ENCODE results near the gene PIEZO2. TPM values are rescaled to one million over a fixed set of nuclear protein-coding genes. Genes with fewer than 3 reads are reported as not detected.

The PIEZO2 gene
- total RNA-seq, 1 experiment from 2014 or later: 10.7 TPM

DNA sequence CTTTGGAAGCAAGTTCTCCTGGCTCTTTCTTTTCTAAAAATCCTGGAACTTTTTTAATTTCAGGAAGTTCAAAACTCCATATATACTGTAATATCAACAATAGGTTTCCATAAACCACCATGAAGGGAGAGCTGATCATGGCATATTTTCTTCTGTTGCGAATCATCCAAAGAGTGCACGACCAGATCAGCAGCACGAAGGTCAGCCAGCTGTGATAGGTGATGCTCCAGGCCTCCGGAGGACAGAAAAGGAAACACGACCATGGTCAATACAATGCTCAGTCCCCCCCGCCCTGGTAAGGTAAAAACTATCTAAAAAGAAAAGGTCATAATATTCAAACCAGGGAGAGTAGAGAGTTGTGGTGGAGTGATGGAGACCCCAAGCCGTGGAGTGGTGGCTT, 354.6 kb downstream of the PIEZO2 start:
- TF ChIP-seq SOX15 (CRISPR knock-in tag; IDR thresholded peaks at IDR 0.05) (no peak), SMAD4 (CRISPR knock-in tag; IDR thresholded peaks at IDR 0.05) (no peak), MAX (CRISPR knock-in tag; IDR thresholded peaks at IDR 0.05) (no peak), ZNF317 (CRISPR knock-in tag; IDR thresholded peaks at IDR 0.05; ENCODE audit: borderline replicate concordance, low read depth) (no peak), ESRRA (CRISPR knock-in tag; IDR thresholded peaks at IDR 0.05; ENCODE audit: borderline replicate concordance) (no peak), IRF2 (CRISPR knock-in tag; IDR thresholded peaks at IDR 0.05; ENCODE audit: borderline replicate concordance, low read depth) (no peak), E2F4 (CRISPR knock-in tag; IDR thresholded peaks at IDR 0.05; ENCODE audit: borderline replicate concordance, low read depth) (no peak), EMX1 (CRISPR knock-in tag; IDR thresholded peaks at IDR 0.05) (no peak), OVOL2 (CRISPR knock-in tag; IDR thresholded peaks at IDR 0.05; ENCODE audit: borderline replicate concordance) (no peak)
- TF ChIP-seq, protein P1, sequence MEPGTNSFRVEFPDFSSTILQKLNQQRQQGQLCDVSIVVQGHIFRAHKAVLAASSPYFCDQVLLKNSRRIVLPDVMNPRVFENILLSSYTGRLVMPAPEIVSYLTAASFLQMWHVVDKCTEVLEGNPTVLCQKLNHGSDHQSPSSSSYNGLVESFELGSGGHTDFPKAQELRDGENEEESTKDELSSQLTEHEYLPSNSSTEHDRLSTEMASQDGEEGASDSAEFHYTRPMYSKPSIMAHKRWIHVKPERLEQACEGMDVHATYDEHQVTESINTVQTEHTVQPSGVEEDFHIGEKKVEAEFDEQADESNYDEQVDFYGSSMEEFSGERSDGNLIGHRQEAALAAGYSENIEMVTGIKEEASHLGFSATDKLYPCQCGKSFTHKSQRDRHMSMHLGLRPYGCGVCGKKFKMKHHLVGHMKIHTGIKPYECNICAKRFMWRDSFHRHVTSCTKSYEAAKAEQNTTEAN (CRISPR knock-in tag; IDR thresholded peaks at IDR 0.05): no peak
- TF ChIP-seq, protein P2, sequence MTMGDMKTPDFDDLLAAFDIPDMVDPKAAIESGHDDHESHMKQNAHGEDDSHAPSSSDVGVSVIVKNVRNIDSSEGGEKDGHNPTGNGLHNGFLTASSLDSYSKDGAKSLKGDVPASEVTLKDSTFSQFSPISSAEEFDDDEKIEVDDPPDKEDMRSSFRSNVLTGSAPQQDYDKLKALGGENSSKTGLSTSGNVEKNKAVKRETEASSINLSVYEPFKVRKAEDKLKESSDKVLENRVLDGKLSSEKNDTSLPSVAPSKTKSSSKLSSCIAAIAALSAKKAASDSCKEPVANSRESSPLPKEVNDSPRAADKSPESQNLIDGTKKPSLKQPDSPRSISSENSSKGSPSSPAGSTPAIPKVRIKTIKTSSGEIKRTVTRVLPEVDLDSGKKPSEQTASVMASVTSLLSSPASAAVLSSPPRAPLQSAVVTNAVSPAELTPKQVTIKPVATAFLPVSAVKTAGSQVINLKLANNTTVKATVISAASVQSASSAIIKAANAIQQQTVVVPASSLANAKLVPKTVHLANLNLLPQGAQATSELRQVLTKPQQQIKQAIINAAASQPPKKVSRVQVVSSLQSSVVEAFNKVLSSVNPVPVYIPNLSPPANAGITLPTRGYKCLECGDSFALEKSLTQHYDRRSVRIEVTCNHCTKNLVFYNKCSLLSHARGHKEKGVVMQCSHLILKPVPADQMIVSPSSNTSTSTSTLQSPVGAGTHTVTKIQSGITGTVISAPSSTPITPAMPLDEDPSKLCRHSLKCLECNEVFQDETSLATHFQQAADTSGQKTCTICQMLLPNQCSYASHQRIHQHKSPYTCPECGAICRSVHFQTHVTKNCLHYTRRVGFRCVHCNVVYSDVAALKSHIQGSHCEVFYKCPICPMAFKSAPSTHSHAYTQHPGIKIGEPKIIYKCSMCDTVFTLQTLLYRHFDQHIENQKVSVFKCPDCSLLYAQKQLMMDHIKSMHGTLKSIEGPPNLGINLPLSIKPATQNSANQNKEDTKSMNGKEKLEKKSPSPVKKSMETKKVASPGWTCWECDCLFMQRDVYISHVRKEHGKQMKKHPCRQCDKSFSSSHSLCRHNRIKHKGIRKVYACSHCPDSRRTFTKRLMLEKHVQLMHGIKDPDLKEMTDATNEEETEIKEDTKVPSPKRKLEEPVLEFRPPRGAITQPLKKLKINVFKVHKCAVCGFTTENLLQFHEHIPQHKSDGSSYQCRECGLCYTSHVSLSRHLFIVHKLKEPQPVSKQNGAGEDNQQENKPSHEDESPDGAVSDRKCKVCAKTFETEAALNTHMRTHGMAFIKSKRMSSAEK (CRISPR knock-in tag; IDR thresholded peaks at IDR 0.05; ENCODE audit: borderline replicate concordance): no peak
- ATAC-seq: no peak
- Mint-ChIP-seq H3K4me3 (no peak overlapping the region), H3K9me3 (no peaks in the 10 kb centered on the region), H3K27ac (no peak overlapping the region), H3K27me3 (ENCODE audit: low read depth) (no peaks in the 10 kb centered on the region), H3K4me1 (peaks cover 31% of the 10 kb centered on the region), H3K36me3 (no peaks in the 10 kb centered on the region; the same call in 1 of the 2 replicates)
- no peak for DNase-seq (ENCODE audit: low spot score)
- ChIA-PET CTCF (interaction anchor here (1.4 kb wide), 1 partner anchor 9 kb away, joined by 4 read pairs; no protein-coding TSS in a partner anchor), POLR2A (no interaction called here)

GRCh38 chr18:10793730-10794370, 355.5 kb downstream of the PIEZO2 start:
- TF ChIP-seq ZNF121 (CRISPR knock-in tag; IDR thresholded peaks at IDR 0.05) (no peak), RORB (CRISPR knock-in tag; IDR thresholded peaks at IDR 0.05) (no peak), FOXP1 (CRISPR knock-in tag; IDR thresholded peaks at IDR 0.05; ENCODE audit: borderline replicate concordance) (no peak), ZMAT4 (CRISPR knock-in tag; IDR thresholded peaks at IDR 0.05) (no peak), PRRX2 (CRISPR knock-in tag; IDR thresholded peaks at IDR 0.05) (no peak), ERG (CRISPR knock-in tag; IDR thresholded peaks at IDR 0.05) (no peak), EMX1 (CRISPR knock-in tag; IDR thresholded peaks at IDR 0.05) (no peak), OVOL2 (CRISPR knock-in tag; IDR thresholded peaks at IDR 0.05; ENCODE audit: borderline replicate concordance) (no peak), KAT7 (CRISPR knock-in tag; IDR thresholded peaks at IDR 0.05; ENCODE audit: borderline replicate concordance) (no peak)
- TF ChIP-seq, protein P3, sequence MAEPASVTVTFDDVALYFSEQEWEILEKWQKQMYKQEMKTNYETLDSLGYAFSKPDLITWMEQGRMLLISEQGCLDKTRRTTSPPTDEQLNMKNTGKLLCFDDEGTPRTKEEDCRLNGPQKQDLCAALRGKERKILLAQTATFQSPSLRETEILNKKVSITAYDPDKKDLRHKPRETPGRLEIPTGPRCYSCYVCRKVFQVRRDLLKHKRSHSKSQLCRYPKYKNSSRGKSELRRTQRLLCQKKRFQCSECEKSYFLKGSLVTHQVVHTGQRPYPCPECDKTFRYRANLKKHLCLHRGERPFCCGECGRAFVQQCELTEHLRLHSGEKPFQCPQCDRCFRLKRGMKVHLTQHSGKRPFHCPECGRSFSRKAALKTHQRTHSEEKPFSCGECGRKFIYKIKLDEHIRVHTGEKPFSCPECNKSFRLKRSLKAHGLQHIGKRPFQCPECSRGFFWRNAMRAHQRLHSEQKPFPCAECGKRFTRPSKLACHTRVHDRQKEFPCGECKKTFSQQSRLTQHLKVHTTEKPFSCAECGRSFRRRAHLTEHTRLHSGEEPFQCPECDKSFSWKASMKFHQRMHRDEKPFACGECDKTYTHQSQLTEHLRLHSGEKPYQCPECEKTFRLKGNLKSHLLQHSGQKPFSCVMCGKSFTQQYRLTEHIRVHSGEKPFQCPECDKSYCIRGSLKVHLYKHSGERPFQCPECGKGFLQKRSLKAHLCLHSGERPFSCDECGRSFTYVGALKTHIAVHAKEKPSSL (CRISPR knock-in tag; conservative IDR thresholded peaks at IDR 0.05): no peak
- POLR2A ChIA-PET: no interaction called here
- Mint-ChIP-seq H3K27ac (no peak overlapping the region), H3K9me3 (no peaks in the 10 kb centered on the region), H3K4me1 (peaks cover 22% of the 10 kb centered on the region), H3K4me3 (no peak overlapping the region), H3K36me3 (no peaks in the 10 kb centered on the region), H3K27me3 (ENCODE audit: low read depth) (no peaks in the 10 kb centered on the region)
- CTCF ChIA-PET: no interaction called here
- ATAC-seq: no peak
- DNase-seq (ENCODE audit: low spot score): no peak
